Glomerular endothelial cell (primary cell): ENCODE data around the gene NRL. TPM values are rescaled to one million over a fixed set of nuclear protein-coding genes. Genes with fewer than 3 reads are reported as not detected.

Experiments used
- DNase-seq: peaks from one replicate; pipeline ENCODE4 v3.0.0-alpha.2; 2011; ENCODE audit warnings: low read depth, low spot score; ENCODE audit errors: extremely low read depth
- total RNA-seq: library from RNA; depleted of rRNA; stranded (reverse); fragments of >200 nt; gene quantifications from 2 replicates; pipeline ENCODE4 v1.2.3, GENCODE V29; 2015

NRL gene
- total RNA-seq, 1 donor from 2014 or later: 0.70 TPM

DNA sequence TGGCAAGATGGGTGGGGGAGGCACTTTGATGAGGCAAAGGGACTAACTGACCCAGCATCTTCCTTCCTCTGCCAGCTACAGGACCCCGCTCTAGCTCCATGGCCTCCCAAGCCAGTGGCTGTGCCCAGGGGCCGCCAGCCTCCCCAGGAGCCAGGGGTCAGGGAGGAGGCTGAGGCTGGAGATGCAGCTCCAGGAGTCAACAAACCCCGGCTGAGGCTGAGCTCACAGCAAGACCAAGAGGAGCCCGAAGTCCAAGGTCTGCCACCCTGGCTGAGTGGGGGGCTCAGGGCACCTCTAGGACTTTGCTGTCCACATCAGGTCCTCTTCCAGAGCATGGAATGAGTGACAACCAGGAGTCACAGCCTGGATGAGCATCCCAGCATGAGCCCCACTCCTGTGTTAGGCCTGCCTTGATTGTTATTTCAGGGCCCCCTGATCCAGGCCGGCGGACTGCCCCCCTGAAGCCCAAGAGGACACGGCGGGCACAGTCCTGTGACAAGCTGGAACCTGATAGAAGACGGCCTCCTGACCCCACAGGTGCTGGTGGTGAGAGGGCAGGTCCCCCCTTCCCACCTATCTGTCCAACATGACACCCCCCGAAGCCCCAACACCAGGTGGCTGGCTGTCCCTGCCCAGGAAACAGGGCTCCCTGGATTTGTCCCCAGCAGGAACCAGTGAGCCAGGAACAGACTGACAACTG, 45.9 kb downstream of the NRL start:
- DNase-seq: no peak

DNA sequence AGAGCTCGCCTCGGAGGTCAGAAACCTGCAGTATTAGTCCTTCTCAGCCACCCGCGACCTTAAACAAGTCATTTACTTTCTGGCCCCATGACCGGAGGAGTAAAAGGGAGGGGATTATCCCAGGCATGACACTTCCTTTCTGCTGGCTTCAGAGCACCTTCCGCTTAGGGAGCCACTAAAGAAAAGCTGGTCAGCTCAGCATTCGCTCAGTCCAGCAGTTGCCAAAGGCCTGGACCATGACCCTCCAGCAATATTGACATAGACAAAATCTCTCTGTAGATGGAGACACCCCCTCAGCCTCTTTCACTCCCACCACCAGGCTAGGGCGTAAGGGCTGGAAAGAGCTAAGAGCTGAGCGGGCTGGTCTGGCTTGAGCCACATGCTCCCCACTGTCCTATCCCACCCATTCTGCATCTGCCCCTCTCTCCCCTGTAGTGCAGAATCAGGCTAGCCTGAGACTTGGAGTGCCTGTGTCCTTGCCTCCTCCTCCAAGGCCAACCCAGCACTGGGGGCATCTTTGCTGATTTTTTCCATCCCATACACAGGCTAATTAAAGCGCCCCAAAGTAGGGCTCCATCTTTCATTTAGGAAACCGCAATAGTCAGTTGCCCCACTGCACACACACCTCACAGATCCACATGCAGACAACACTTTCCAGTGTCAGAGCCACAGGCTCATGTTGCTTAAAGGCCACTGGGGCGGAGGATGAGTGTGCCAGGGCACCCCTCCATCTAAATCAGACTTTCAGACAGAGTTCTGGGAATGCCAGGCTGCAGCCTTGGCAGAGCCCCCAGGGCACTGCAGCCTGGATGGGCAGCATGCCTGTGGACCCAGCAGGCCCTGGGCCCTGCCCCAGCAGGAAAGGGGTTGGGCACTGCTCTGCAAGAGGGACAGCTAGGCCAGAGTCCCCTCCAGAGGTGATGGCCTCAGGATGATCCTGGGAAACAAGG, 47.3 kb downstream of the NRL start:
- DNase-seq: no peak

- DNase-seq: no peak
These were observed 48.1 kb downstream of the NRL start for GRCh38 chr14:24066496-24067132.

GRCh38 chr14:24065408-24065807, 49.3 kb downstream of the NRL start:
- no peak for DNase-seq

- DNase-seq: no peak
These were observed 49.9 kb downstream of the NRL start for GRCh38 chr14:24064856-24065255.

DNA sequence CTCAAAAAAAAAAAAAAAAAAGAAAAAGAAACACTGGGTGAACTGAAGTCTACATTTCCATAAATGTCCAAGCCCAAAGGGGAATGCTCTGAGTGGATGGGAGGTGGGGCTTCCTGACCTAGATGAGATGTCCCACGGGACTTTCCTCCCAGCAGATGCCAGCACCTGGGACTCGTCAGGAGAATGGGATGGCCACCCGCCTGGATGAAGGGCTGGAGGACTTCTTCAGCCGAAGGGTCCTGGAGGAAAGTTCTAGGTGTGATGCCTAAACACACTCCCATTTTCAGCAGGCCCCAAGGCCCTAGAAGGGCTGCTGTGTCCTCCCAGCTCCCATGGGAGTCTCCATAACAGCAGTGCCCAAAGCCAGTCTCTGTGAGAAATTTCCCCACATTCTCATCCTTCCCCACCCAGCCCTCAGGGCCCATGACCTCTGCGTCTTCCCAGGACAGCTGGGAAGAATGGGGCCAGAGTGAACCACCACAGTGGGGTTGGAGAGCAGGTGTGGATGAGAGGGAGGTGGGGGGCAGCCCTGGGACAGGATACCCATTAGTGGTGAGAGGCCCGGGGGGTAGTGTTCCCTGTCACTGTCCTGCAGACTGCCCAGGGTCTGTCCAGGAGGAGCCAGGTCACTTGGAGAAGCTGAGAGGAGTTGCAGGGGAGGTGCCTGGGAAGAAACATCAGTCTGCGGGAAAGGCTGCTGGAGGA, 50.5 kb downstream of the NRL start:
- no peak for DNase-seq

DNA sequence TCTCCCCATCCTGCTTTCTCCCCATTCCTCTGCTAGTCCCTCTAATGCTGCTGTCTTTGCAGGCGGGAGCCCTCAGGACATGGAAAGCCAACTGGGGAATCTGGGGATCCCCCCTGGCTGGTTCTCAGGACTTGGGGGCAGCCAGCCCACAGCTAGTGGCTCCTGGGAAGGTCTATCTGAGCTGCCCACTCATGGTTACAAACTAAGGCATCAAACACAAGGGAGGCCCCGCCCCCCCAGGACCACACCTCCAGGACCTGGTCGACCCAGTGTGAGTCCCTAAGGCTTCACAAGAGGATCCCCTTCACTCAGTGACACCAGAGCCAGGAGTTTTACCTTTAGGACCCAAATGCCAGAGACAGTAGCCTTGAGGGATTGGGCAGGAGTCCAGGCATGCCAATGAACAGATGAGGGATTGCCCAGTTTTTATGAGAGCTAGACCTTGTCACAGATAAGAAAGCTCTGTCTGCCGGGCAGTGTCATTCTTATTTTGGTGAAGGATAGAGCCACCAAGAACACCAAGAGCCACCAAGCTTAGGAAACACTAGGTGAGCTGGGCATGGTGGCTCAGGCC, 51.4 kb downstream of the NRL start:
- DNase-seq: no peak

DNA sequence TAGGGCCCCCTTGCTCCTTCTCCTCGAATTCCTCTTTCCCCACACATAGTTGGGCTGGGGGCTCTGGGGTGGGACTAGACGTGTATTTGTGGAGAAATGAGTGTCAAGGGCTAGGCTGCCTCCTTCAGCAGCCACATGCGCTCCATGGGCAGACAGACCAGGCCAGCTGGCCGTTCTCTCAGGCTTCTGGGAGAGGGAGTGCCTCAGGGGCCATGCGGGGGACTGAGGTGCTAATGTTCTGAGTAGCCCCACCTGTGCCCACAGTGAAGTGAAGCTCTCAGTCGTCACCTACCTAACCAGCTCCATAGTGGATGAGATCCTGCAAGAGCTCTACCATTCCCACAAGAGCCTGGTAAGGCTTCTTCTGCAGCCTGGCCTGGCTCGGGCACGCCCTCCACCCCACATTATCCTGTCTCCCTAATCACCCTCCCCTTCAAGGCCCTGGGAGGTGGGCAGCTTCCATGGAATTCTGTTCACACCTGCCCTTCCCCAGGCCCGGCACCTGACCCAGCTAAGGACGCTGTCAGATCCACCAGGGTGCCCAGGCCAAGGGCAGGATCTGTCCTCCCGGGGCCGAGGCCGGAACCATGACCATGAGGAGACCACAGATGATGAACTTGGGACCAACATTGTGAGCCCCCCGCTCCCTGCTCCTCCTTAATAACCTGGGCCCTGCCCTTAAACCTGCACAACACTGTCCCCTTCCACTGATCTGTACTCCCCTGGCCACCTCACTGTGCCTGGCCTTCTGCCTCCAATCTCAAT, 52.4 kb downstream of the NRL start:
- DNase-seq: no peak

DNA sequence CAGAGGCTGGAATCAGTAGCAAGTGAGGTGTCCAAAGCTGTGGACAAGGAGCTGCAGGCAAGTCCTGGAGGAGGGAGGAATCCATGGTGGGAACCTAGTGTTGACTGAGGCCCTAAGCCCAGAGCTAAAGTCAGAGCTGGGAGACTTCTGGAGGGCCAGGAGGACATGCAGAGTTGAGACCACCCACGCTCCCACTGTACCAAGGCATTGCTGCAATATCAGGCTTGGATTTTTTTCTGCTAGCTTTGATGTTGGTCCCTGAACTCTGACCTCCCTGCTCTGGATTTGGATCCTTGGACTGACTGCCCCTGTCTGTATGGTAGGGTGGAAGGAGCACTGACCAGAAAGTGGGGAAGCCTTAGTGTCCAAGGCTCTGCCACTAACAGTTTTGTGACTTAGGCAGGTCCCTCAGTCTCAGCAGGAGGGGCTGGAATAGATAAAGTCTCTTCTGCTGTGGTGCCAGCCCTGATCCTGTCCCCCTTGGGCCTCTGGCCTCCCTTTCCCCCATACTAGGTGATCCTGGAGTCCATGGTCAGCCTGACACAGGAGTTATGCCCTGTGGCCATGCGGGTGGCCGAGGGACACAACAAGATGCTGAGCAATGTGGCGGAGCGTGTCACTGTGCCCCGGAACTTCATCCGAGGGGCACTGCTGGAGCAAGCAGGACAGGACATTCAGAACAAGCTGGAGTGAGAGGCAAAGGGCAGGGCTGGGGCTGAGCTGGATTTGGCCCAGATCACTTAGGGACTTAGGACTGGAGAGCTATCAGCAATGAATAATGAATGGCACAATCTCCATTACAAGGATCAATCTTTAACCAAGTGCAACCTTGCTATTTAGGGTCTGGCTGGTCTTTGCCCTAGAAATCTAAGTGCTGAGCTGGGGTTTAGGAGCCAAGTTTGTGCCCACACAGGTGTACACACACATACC, 53.5 kb downstream of the NRL start:
- no peak for DNase-seq

- DNase-seq: no peak
These were observed 54.3 kb downstream of the NRL start for GRCh38 chr14:24060443-24060842.

- no peak for DNase-seq
These were observed 54.8 kb downstream of the NRL start for GRCh38 chr14:24059841-24060388.

DNA sequence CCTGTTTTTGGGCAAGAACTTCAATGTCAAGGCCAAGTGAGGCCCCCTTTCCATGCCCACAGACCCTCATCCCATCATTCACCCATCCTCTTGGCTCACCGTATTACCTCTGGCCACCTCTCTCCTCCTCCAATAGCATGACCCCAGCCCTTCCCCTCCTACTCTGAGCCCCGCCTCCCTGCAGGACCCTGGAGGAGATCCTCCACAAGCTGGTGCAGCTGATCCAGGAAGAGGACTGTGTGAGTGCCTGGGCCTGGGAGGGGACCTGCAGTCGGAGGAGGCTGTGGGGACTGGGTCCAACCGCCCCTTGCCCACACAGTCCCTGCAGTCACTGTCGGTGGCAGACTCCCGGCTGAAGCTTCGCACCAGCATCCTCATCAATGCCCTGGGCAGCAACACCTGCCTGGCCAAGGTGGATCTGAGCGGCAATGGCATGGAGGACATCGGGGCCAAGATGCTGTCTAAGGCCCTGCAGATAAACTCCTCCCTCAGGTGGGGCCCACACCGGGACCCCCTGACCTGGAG, 55.7 kb downstream of the NRL start:
- no peak for DNase-seq

DNA sequence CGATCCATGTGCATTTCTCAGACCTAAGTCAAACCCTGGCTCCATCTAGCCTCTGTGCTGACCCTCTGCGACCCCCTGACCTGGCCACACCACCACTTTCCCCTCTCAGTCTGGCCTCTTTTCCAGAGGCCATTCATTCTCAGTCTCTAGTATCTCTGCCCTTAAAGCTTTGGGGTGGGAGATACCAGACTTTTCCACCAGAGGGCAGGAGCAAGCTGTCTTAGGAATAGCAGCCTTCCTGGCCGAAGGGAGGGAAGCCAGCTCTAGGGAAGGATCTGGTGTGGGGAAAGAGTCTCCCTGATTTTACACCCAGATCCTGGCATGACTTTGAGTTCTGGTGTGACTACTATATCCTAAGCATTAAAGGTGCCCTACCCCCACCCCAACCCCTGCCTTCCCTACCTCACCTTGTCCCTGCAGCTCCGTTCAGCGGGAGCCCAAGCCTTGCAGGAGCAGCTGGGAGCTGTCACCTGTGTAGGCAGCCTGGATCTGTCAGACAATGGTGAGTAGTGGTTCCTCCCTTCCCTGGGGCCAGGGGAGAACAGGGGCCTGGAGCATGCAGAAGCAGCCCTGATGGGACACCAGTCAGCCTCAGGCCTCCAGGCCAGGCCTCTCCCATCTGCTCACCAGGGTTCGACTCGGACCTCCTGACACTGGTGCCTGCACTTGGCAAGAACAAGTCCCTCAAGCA, 56.3 kb downstream of the NRL start:
- peak; percentile 25 for DNase-seq

- no peak for DNase-seq
These were observed 56.9 kb downstream of the NRL start for GRCh38 chr14:24057867-24058259.

DNA sequence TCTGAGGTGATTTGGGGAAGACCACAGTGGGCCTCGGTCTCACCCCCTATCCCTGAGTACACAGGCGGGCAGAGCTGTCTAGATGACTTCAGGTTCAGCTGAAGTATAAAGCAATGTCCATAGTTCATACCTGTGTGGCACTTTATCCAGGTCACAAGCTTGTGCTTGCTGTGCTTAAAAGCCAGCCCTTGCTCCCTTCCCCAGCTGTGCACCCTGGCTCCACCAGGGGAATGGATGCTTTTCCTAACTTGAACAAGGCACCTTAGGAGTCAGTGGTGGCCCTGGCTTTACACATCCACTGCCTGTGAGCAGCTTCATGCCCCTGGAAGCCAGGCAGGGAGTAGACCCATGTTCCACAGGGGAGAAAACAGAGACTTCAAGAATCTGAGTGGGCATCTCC, 57.5 kb downstream of the NRL start:
- DNase-seq: no peak

- no peak for DNase-seq
These were observed 58.0 kb downstream of the NRL start for GRCh38 chr14:24056800-24057184.

DNA sequence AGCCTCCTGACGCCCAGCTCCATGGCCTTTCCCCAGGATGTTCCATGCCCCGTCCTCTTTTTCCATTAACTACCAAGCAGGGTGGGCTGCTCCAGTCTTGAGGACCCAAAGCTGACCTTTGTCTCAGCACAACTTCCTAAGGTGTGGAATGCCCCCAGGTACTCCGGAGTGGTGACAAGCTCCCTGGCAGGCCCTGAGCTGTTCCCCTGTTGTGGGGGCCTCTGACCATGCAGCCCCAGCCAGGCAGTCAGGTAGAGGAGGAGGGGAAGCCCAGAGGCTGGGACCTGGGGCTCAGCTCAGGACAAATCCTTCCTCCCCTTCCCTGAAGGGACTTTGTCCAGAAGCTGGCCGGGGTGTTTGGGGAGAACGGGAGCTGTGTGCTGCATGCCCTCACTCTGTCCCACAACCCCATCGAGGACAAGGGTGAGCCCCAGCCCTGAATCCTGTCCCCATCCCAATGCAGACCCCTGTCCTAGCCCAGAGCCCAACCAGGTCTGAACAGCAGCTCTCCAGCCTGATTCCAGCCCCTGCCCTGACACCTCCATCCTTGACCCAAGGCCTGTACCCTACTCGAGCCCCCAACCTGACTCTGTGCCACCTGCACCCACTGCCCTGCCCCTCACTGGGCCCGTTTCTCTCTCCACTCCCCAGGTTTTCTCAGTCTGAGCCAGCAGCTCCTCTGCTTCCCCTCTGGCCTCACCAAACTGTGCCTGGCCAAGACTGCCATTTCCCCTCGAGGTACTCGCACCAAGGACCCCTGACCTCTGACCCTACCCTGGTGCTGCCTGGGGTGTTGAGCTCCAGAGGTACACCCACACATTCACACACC, 58.6 kb downstream of the NRL start:
- no peak for DNase-seq
